RWPE1 (cell line): ENCODE results near the gene TMEM184A.

ENCODE experiments used
- CTCF ChIA-PET: fragments of 350-600 bp; sonication (Branson Sonifier 250); formaldehyde crosslinking; extraction: SDS; loops from one replicate; lab custom pipeline; 2021; lab: Yijun Ruan, JAX
- POLR2A ChIA-PET: fragments of 400-600 bp; formaldehyde crosslinking; extraction: SDS; loops from one replicate; lab custom pipeline; 2020; ENCODE audit warnings: antibody characterized with exemption; ENCODE audit not compliant: low non-redundant PET; lab: Yijun Ruan, JAX
- DNase-seq: peaks from one replicate; pipeline ENCODE4 v3.0.0; 2012; ENCODE audit warnings: low spot score
- H3K27ac ChIP-seq: fragments of 450-650 bp; 2 replicates; pipeline ENCODE4 v1.5.1; 2017
- TF ChIP-seq, protein P1 (sequence below): fragments of 450-650 bp; conservative IDR thresholded peaks from 2 replicates; pipeline ENCODE4 v1.5.1; 2017; ENCODE audit warnings: low read depth, mild to moderate bottlenecking

TMEM184A gene

DNA sequence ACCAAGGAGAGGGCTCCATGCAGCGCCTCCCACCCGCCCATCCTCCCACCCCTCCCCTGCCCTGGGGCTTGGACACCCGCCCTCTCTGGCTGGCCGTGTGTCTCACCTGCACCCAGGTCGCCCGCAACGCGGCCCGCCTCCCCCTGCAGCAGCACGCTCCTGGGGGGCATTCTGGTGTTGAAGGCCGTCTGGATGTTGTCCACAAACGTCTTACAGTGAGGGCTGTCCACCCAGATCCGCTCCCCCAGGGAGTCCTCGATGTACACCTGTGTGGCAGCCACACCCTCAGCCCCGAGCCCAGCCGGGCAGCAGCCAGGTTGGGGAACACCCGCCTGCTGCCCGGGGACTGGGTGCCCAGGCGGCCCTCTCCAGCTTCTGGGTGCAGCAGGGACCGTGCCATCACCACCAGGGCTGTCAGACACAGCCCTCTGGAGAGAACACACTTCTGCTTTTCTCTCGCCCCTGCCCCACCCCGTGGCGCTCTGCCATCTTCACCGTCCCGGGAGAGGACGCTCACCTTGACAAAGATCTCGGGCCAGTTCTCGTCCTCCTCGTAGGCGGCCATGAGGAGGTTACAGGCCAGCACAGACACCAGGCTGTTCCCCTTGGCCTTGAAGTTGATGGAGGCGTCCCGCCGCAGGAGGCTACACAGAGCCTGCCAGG is 56.5 kb downstream of the TMEM184A start:
- TF ChIP-seq, protein P1, sequence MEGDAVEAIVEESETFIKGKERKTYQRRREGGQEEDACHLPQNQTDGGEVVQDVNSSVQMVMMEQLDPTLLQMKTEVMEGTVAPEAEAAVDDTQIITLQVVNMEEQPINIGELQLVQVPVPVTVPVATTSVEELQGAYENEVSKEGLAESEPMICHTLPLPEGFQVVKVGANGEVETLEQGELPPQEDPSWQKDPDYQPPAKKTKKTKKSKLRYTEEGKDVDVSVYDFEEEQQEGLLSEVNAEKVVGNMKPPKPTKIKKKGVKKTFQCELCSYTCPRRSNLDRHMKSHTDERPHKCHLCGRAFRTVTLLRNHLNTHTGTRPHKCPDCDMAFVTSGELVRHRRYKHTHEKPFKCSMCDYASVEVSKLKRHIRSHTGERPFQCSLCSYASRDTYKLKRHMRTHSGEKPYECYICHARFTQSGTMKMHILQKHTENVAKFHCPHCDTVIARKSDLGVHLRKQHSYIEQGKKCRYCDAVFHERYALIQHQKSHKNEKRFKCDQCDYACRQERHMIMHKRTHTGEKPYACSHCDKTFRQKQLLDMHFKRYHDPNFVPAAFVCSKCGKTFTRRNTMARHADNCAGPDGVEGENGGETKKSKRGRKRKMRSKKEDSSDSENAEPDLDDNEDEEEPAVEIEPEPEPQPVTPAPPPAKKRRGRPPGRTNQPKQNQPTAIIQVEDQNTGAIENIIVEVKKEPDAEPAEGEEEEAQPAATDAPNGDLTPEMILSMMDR, result no peak
- CTCF ChIA-PET, result no interaction called here
- POLR2A ChIA-PET, result no interaction called here
- no peak overlapping the region for H3K27ac ChIP-seq
- no peak for DNase-seq

DNA sequence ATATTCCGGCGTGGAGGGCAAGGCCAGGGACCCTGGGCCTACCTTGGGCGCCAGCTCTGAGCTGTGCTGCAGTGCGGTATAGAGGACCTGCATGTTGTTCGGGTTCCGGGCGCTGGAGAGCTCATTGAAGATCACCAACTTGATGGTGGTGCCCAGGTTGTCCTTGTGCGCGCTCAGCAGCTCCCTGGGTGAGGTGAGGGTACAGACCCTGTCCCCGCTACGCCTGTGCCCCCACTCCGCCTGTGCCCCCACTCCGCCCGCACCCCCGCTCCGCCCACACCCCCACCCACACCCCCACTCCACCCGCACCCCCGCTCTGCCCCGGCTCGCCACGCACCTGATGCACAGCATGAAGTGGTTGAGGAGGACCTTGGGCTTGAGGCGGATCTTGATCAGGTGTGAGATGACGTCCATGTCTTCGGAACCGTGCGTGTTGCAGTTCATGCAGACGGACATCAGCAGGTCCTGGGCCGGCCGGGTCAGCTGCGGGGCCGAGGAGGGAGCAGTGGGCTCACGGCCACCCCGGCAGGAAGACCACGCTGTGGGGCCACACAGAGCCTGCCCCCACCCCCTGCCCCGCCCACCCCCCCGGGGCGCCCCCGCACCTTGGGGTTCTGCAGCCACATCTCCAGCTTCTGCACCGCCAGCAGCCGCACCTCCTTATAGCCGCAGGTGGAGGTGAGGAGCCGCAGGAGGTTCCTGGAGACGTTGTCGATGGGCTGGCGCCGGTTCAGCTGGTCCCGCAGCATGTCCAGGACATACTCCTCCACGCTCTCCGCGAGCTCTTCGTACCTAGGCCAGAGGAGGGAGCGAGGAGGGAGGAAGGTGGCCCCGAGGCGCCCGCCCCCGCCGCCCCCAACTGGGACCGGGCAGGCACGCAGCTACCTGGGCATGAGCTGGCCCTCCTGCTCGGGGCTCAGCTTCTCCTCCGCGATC is 57.4 kb downstream of the TMEM184A start:
- TF ChIP-seq, protein P1, result no peak
- CTCF ChIA-PET, result interaction anchor here (0.6 to 0.7 kb wide), 2 partner anchors 24 to 57 kb away, joined by 3 to 4 read pairs; partner anchors contain the start of gene TMEM184A
- POLR2A ChIA-PET, result no interaction called here
- no peak overlapping the region for H3K27ac ChIP-seq
- DNase-seq, result no peak

DNA sequence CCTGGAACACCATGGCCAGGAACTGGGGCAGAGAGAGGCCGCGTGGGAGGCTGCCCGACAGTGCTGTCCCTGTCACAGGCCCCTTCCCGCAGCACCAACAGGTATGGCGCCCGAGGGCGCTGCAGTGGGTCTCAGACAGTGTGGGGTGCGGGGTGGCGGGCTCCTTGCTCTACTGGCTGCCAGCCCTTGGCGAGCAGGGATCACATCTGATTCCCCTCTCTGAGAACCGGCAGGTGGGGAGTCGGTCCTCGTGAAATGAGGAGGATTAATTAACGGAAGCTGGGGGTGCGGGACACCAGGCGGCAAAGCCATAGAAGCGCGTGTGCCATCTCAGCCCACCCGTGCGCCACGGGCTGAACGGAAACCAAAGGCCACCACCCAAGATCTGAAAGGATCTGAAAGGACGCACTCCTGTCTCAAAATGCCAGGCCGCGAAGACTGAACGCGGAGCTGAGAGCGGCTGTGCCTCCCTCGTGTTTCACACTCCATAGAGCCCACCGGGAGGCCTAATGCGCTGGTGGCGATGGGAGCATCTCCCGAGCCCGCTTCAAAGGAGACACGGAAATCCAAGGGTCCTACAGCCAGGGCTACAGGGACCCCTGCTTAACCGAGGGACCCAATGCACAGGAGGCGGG is 58.6 kb downstream of the TMEM184A start:
- TF ChIP-seq, protein P1, result no peak
- no peak overlapping the region for H3K27ac ChIP-seq
- no peak for DNase-seq
- POLR2A ChIA-PET, result no interaction called here
- CTCF ChIA-PET, result interaction anchor here (0.7 kb wide), 1 partner anchor 23 kb away, joined by 4 read pairs; no protein-coding TSS in a partner anchor

- ChIA-PET POLR2A (no interaction called here), CTCF (no interaction called here)
- DNase-seq, result no peak
- TF ChIP-seq, protein P1, result no peak
- no peak overlapping the region for H3K27ac ChIP-seq
These were observed 59.3 kb downstream of the TMEM184A start for GRCh38 chr7:1496531-1497292.

DNA sequence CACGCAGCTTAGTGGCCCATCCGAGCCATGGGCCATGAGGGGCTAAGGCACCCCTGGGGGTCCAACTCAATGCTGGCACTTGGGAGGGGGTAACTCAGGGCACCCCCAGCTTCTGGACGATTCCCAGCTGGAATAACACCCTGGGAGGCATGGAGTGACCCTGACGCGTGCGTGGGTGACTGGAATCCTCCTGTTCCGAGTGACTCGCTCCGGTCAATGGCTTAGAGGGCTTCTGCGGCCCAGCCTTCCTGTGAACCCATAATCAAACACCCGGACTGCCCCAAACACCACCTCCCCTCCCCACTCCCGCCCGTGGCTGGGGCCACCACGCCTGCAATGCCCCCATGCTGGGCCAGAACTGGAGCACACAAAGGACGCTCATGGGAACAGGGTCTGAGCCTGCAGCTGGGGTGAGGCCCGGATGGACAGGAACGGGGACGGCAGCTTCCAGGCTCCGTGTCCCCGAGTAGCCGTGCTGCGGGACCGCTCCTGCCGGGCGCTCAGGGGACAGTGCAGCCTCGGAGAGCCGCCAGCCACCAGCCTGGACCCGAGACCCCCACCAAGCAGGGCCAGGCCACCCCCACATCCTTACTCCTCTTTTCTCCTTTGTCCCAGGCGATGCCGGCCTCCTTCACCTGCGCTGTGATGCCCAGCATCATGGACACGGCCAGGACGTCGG is 60.3 kb downstream of the TMEM184A start:
- ChIA-PET CTCF (no interaction called here), POLR2A (no interaction called here)
- H3K27ac ChIP-seq, result no peak overlapping the region
- DNase-seq, result no peak
- TF ChIP-seq, protein P1, result no peak
